ENCODE measurements around the gene C1orf87.

C1orf87 gene

DNA sequence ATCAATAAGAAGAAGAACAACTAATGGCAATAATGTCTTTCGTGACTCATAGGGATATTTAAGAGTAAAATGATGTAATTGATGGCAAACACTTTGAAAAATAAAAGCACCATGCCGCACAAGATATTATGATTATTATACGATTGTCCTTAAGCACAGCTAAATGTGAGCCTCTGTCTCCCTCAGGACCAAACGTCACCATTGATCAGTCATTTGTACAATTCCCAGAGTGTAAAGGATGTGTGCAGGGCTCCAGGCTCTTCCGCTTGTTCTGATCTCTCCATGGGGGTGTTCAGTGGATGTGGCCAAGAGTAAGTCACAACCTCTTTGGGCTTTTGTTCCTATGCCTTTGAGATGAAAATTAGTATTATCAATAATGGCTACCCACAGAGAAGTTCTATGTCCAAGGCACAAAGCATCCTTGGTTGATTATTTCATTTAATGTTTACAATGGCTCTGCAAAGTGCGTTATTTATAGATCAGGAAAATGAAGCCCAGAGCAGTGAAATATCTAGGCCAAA, 17.7 kb upstream of the C1orf87 start:
- Histone ChIP-seq H3K79me1 (ENCODE audit: low read depth, low read length) (no peaks in the 10 kb centered on the region), H2BK5ac (ENCODE audit: low read length) (no peak overlapping the region), H3K4me3 (ENCODE audit: low read length in 2 of 2) (no peak overlapping the region), H3K36me3 (replicated peaks in 1 of 2; ENCODE audit: control insufficient read depth in 2 of 2, insufficient read depth in 2 of 2, low read length in 2 of 2) (no peaks in the 10 kb centered on the region), H4K8ac (ENCODE audit: low read depth, low read length) (no peak overlapping the region), H3K4me1 (ENCODE audit: control insufficient read depth in 2 of 2, insufficient read depth in 1 of 2, low read depth in 1 of 2, low read length in 2 of 2) (peaks cover 0 to 13% of the 10 kb centered on the region in 2 donors), H3K9me3 (replicated peaks in 1 of 2; ENCODE audit: control insufficient read depth in 2 of 2, insufficient read depth in 1 of 2, low read depth in 1 of 2, low read length in 2 of 2) (no peaks in the 10 kb centered on the region), H2BK12ac (ENCODE audit: low read length) (no peak overlapping the region), H3K4me2 (ENCODE audit: insufficient read depth, low read length, poor library complexity, severe bottlenecking) (no peak overlapping the region), H3K27me3 (ENCODE audit: control insufficient read depth in 3 of 3, insufficient read depth in 3 of 3, low read depth in 1 of 3, low read length in 3 of 3) (no peaks in the 10 kb centered on the region), H2AK5ac (ENCODE audit: low read depth, low read length) (no peak overlapping the region), H4K91ac (ENCODE audit: low read depth, low read length, poor library complexity) (no peak overlapping the region), H2BK120ac (ENCODE audit: low read depth, low read length) (no peak overlapping the region), H3K9ac (ENCODE audit: low read depth, low read length, poor library complexity) (no peak overlapping the region), H2BK15ac (ENCODE audit: low read length) (no peak overlapping the region), H3K23ac (ENCODE audit: low read depth, low read length, poor library complexity) (no peak overlapping the region), H3K27ac (replicated peaks; ENCODE audit: low read length) (no peak overlapping the region), H2AFZ (ENCODE audit: low read length) (no peak overlapping the region), H3K18ac (ENCODE audit: low read length) (no peak overlapping the region), H3K4ac (ENCODE audit: low read length) (no peak overlapping the region), H3K14ac (ENCODE audit: low read length) (no peak overlapping the region)
- no CpG with 5 or more reads among the region's 6 CpGs for WGBS, 2 donors (ENCODE audit: extremely low coverage in 2 of 2, insufficient read length in 2 of 2, insufficient replicate concordance in 1 of 2)
- DNase-seq (ENCODE audit: low spot score), result no peak

DNA sequence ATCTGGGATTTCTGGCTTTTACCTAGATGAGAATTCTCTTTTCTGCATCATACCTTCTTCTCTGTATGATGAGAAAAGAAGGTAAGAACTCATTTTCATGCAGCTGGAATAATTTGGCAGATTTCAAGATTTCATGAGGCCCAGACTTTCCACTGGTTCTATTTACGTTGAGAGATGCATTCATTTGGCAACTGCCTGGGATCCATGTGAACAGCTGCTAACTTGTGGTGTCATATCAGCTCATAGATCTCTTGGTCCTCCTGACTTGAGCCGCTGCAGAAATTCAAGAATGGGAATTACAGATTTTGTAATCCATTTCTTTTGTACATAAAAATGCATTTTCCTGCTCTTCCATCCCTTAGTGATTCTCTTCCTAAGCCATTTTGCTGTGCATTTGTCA, 17.1 kb upstream of the C1orf87 start:
- Histone ChIP-seq H2BK15ac (ENCODE audit: low read length) (no peak overlapping the region), H3K23ac (ENCODE audit: low read depth, low read length, poor library complexity) (no peak overlapping the region), H3K14ac (ENCODE audit: low read length) (no peak overlapping the region), H2AFZ (ENCODE audit: low read length) (no peak overlapping the region), H3K36me3 (replicated peaks in 1 of 2; ENCODE audit: control insufficient read depth in 2 of 2, insufficient read depth in 2 of 2, low read length in 2 of 2) (no peaks in the 10 kb centered on the region), H3K4me2 (ENCODE audit: insufficient read depth, low read length, poor library complexity, severe bottlenecking) (no peak overlapping the region), H3K79me1 (ENCODE audit: low read depth, low read length) (no peaks in the 10 kb centered on the region), H3K27me3 (ENCODE audit: control insufficient read depth in 3 of 3, insufficient read depth in 3 of 3, low read depth in 1 of 3, low read length in 3 of 3) (no peaks in the 10 kb centered on the region), H3K9ac (ENCODE audit: low read depth, low read length, poor library complexity) (no peak overlapping the region), H3K4ac (ENCODE audit: low read length) (no peak overlapping the region), H4K8ac (ENCODE audit: low read depth, low read length) (no peak overlapping the region), H3K9me3 (replicated peaks in 1 of 2; ENCODE audit: control insufficient read depth in 2 of 2, insufficient read depth in 1 of 2, low read depth in 1 of 2, low read length in 2 of 2) (no peaks in the 10 kb centered on the region), H3K4me3 (ENCODE audit: low read length in 2 of 2) (no peak overlapping the region), H3K4me1 (ENCODE audit: control insufficient read depth in 2 of 2, insufficient read depth in 1 of 2, low read depth in 1 of 2, low read length in 2 of 2) (peaks cover 0 to 13% of the 10 kb centered on the region in 2 donors), H4K91ac (ENCODE audit: low read depth, low read length, poor library complexity) (no peak overlapping the region), H2BK12ac (ENCODE audit: low read length) (no peak overlapping the region), H2AK5ac (ENCODE audit: low read depth, low read length) (no peak overlapping the region), H3K18ac (ENCODE audit: low read length) (no peak overlapping the region), H3K27ac (replicated peaks; ENCODE audit: low read length) (no peak overlapping the region), H2BK5ac (ENCODE audit: low read length) (no peak overlapping the region), H2BK120ac (ENCODE audit: low read depth, low read length) (no peak overlapping the region)
- no CpG with 5 or more reads among the region's 2 CpGs for WGBS, 2 donors (ENCODE audit: extremely low coverage in 2 of 2, insufficient read length in 2 of 2, insufficient replicate concordance in 1 of 2)
- DNase-seq (ENCODE audit: low spot score), result no peak

DNA sequence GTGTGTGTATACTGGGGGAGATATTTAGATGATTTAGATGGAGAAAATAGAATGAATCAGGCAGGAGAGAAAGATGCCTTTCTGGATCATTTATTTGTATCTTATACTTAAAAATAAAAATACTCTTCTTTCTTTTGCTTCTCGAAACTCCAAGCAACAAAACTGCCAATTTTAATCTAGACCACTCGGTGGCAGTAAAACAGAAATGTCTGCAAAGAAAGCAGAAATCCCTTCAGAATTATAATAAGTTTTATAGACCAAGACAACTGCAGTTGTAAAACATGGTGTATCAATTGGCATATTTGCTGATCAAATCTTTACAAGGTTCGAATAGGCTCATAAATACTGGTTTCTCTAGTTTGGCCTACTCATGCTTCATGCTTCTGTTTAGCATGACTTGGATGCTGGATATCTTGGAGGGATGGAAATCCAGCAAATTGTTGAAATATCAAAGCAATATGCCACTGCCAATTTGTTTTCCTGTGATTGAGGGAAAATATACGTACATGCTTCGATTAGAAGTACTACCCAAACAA, 15.1 kb upstream of the C1orf87 start:
- WGBS, 2 donors (ENCODE audit: extremely low coverage in 2 of 2, insufficient read length in 2 of 2, insufficient replicate concordance in 1 of 2), result no CpG with 5 or more reads among the region's 5 CpGs
- no peak overlapping the region for H3K27ac ChIP-seq (replicated peaks; ENCODE audit: low read length)
- H3K9ac ChIP-seq (ENCODE audit: low read depth, low read length, poor library complexity), result no peak overlapping the region
- no peaks in the 10 kb centered on the region for H3K27me3 ChIP-seq (ENCODE audit: control insufficient read depth in 3 of 3, insufficient read depth in 3 of 3, low read depth in 1 of 3, low read length in 3 of 3)
- H2AFZ ChIP-seq (ENCODE audit: low read length), result no peak overlapping the region
- no peak overlapping the region for H3K4me3 ChIP-seq (ENCODE audit: low read length in 2 of 2)
- H3K9me3 ChIP-seq (replicated peaks in 1 of 2; ENCODE audit: control insufficient read depth in 2 of 2, insufficient read depth in 1 of 2, low read depth in 1 of 2, low read length in 2 of 2), result no peaks in the 10 kb centered on the region
- no peak overlapping the region for H3K4me2 ChIP-seq (ENCODE audit: insufficient read depth, low read length, poor library complexity, severe bottlenecking)
- no peak overlapping the region for H3K18ac ChIP-seq (ENCODE audit: low read length)
- no peak overlapping the region for H2BK15ac ChIP-seq (ENCODE audit: low read length)
- no peak overlapping the region for H2BK12ac ChIP-seq (ENCODE audit: low read length)
- H3K14ac ChIP-seq (ENCODE audit: low read length), result no peak overlapping the region
- H3K79me1 ChIP-seq (ENCODE audit: low read depth, low read length), result no peaks in the 10 kb centered on the region
- H3K36me3 ChIP-seq (replicated peaks in 1 of 2; ENCODE audit: control insufficient read depth in 2 of 2, insufficient read depth in 2 of 2, low read length in 2 of 2), result no peaks in the 10 kb centered on the region
- H3K23ac ChIP-seq (ENCODE audit: low read depth, low read length, poor library complexity), result no peak overlapping the region
- no peak overlapping the region for H2BK5ac ChIP-seq (ENCODE audit: low read length)
- H4K91ac ChIP-seq (ENCODE audit: low read depth, low read length, poor library complexity), result no peak overlapping the region
- H4K8ac ChIP-seq (ENCODE audit: low read depth, low read length), result no peak overlapping the region
- no peak overlapping the region for H3K4ac ChIP-seq (ENCODE audit: low read length)
- H3K4me1 ChIP-seq (ENCODE audit: control insufficient read depth in 2 of 2, insufficient read depth in 1 of 2, low read depth in 1 of 2, low read length in 2 of 2), result peaks cover 0 to 13% of the 10 kb centered on the region in 2 donors
- DNase-seq (ENCODE audit: low spot score), result no peak
- no peak overlapping the region for H2AK5ac ChIP-seq (ENCODE audit: low read depth, low read length)
- H2BK120ac ChIP-seq (ENCODE audit: low read depth, low read length), result no peak overlapping the region

- no peaks in the 10 kb centered on the region for H3K27me3 ChIP-seq (ENCODE audit: control insufficient read depth in 3 of 3, insufficient read depth in 3 of 3, low read depth in 1 of 3, low read length in 3 of 3)
- no peak overlapping the region for H2AFZ ChIP-seq (ENCODE audit: low read length)
- H3K9me3 ChIP-seq (replicated peaks in 1 of 2; ENCODE audit: control insufficient read depth in 2 of 2, insufficient read depth in 1 of 2, low read depth in 1 of 2, low read length in 2 of 2), result no peaks in the 10 kb centered on the region
- H3K36me3 ChIP-seq (replicated peaks in 1 of 2; ENCODE audit: control insufficient read depth in 2 of 2, insufficient read depth in 2 of 2, low read length in 2 of 2), result no peaks in the 10 kb centered on the region
- no peak overlapping the region for H2BK5ac ChIP-seq (ENCODE audit: low read length)
- H3K4me2 ChIP-seq (ENCODE audit: insufficient read depth, low read length, poor library complexity, severe bottlenecking), result no peak overlapping the region
- no peak overlapping the region for H3K27ac ChIP-seq (replicated peaks; ENCODE audit: low read length)
- H2BK12ac ChIP-seq (ENCODE audit: low read length), result no peak overlapping the region
- H3K18ac ChIP-seq (ENCODE audit: low read length), result no peak overlapping the region
- H2BK15ac ChIP-seq (ENCODE audit: low read length), result no peak overlapping the region
- no peak overlapping the region for H2AK5ac ChIP-seq (ENCODE audit: low read depth, low read length)
- no peak overlapping the region for H4K8ac ChIP-seq (ENCODE audit: low read depth, low read length)
- no peak overlapping the region for H3K4me3 ChIP-seq (ENCODE audit: low read length in 2 of 2)
- H2BK120ac ChIP-seq (ENCODE audit: low read depth, low read length), result no peak overlapping the region
- H3K4ac ChIP-seq (ENCODE audit: low read length), result no peak overlapping the region
- no peak overlapping the region for H3K9ac ChIP-seq (ENCODE audit: low read depth, low read length, poor library complexity)
- no peak for DNase-seq (ENCODE audit: low spot score)
- H3K4me1 ChIP-seq (ENCODE audit: control insufficient read depth in 2 of 2, insufficient read depth in 1 of 2, low read depth in 1 of 2, low read length in 2 of 2), result peaks cover 0 to 13% of the 10 kb centered on the region in 2 donors
- no peak overlapping the region for H3K23ac ChIP-seq (ENCODE audit: low read depth, low read length, poor library complexity)
- no peak overlapping the region for H4K91ac ChIP-seq (ENCODE audit: low read depth, low read length, poor library complexity)
- no peak overlapping the region for H3K14ac ChIP-seq (ENCODE audit: low read length)
- H3K79me1 ChIP-seq (ENCODE audit: low read depth, low read length), result no peaks in the 10 kb centered on the region
These were observed 14.1 kb upstream of the C1orf87 start for GRCh38 chr1:60087681-60088080.

Data from neuronal stem cell (in vitro differentiated cells).